A549 treated with Mapracorat at 1 μM for 4 hours (cell line): ENCODE data around the gene USP21. TPM values are rescaled to one million over a fixed set of nuclear protein-coding genes. Genes with fewer than 3 reads are reported as not detected.

Experiments used
- total RNA-seq: library from RNA; stranded (reverse); fragments of 200-300 nt; extraction: Qiagen RNA extraction; gene quantifications from 5 replicates; pipeline ENCODE4 v1.2.3, GENCODE V29; 2022

The USP21 gene, protein sequence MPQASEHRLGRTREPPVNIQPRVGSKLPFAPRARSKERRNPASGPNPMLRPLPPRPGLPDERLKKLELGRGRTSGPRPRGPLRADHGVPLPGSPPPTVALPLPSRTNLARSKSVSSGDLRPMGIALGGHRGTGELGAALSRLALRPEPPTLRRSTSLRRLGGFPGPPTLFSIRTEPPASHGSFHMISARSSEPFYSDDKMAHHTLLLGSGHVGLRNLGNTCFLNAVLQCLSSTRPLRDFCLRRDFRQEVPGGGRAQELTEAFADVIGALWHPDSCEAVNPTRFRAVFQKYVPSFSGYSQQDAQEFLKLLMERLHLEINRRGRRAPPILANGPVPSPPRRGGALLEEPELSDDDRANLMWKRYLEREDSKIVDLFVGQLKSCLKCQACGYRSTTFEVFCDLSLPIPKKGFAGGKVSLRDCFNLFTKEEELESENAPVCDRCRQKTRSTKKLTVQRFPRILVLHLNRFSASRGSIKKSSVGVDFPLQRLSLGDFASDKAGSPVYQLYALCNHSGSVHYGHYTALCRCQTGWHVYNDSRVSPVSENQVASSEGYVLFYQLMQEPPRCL
- total RNA-seq: 16.9 to 25.7 TPM (median 21.1 TPM) in 5 replicates

DNA sequence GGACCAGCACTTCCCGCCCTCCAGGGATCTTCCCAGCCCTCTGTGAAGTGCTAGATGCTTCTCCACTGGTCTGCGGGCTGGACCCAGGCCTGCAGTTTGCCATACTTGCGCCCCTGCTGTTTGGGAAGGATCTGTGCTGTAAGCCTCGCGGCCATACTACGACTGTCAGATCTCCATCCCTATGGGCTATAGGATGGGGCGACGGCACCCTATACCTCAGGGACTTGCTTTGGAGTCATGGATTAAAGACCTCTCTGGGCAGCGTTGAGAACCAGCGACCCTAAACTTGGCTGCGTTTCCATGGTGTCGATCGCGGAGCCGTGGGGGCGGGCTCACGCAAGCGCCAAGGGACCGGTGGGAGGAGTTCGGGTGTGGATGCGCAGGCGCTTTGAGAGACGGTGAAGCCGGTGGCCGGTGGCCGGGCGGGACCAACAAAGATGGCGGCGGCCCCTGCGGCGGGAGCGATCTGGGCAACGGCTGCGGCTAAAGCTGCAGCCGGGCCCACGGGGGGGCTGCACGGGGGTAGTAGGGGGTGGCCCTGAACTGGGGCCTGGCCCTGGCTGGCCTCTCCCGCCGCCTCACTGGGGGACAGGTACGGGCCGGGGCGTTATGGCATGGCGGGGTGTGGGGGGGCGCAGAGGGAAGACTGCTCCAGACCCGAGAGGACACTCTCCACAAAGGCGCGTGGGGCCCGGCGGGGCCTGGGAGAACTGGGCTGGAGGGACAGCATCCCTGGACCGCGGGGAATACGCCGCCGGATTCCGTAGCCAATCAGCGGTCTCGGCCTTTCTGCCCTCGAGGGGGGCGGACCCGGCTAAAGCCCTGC is at the start of gene USP21:
USP21 (plus strand) TSS at position 414 of the 826 bp plus-strand sequence. CDS start 1,141 bp downstream, outside the sequence.

DNA sequence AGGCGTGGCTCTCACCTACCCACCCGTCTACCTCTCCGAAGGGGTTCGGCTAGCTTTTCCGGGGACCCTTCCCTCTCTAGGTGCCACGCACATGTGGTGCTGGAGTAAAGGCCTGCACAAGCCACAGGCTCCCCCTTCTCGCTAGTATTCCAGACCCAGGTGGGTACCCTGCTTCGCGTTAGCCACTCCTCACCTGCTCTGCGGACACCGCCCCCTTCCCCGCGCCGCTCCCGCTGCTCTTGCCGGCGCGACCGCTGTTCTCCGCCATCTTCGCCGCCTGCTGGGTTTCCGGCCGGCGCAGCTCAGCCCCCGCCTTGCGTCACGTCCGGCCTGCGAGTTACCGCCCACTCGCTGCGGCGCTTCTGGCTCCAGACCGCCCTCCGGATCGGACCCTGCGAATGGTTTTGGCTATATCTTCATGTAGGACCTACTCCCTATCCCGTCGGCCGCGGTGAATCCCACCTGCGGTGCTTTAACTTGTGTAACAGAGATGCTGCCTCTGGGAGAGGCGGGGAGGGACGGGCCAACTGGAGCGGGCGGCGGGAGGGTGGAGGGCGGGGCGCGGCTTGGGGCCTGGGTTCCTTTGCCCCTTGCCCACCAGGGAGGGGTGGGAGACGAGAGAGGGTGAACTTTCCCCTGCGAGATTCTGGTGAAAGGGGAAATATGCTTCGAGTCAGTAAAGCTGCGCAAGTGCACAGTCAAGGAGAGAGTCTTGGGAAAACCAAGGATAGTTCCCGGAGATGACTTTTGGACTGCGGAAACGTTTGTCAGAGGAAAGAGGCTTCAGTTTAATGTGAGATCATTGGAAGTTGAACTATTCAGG is 41.3 kb upstream of the USP21 start, which contains the start of the genes NIT1 and PFDN2:
NIT1 (plus strand) TSS at position 347 of the 823 bp plus-strand sequence; CDS start at position 419, 72 bp downstream.
PFDN2 (minus strand) TSS at position 279 of the 823 bp plus-strand sequence; CDS start at position 268, 11 bp downstream.

DNA sequence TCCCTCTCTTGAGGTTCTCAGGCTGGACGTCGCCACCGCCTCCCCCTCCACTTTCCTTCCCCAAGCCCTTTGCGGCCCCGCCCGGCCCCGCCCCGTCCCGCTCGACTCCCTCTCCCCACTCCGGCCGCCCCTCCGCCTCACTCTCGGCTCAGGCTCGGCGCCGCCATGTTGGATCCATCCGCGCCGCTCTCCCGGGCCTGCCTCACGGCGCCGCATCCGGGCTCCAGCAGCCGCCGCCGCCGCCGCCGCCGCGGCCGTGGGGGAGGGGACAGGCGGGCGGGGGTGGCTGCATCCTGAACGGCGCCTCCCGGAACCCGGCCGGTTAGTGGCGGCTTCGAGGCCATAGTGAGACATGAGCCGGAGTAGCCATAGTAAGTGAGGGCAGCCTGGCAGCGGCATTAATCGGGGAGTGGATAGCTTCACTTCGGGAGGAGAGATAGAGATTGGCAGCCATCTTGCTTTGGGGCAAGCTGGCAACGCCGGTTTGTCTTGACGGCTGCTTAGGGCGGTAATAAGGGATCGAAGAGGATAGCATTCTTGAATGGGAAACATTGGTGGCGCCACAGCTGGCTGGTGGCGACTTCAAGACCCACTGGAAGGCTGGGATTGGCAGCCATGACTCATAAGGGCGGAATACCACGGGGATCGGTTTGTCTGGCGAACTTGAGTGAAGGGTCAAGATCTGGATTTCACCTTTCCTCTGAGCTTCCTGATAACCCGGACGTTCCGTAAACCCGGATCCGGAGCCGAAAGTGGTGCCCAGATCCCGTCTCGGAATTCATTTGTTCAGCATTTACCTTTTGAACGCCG is 26.7 kb upstream of the USP21 start, which contains the start of gene DEDD:
DEDD (minus strand) TSS at position 258 of the 810 bp plus-strand sequence. CDS start 8,205 bp downstream, outside the sequence.

DNA sequence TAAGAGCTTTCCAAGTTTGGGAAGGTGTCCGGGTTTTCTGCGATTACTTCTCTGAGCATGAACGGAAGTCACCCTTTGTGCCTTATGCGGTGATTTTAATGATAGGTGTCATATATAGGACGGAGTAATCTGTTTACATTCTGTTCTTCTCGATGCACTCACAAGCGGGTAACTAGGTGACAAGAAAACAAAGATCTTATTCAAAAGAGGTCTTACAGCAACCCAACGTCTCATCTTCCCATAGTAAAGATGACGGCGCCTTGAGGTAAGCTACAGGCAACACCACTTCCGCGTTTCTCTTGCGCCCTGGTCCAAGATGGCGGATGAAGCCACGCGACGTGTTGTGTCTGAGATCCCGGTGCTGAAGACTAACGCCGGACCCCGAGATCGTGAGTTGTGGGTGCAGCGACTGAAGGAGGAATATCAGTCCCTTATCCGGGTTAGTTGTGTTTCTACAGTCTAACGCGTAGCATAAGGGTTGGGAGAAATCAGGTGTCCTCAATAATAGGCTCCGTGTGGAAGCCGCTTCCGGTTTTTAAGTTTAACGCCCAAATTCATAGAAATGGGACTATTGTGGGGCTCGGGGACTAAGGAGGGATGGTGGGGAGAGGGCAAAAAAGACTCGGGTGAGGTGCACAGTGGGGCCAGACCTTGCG is 5.5 kb upstream of the USP21 start, which contains the start of gene UFC1:
UFC1 (plus strand) TSS at position 297 of the 656 bp plus-strand sequence; CDS start at position 317, 20 bp downstream.

DNA sequence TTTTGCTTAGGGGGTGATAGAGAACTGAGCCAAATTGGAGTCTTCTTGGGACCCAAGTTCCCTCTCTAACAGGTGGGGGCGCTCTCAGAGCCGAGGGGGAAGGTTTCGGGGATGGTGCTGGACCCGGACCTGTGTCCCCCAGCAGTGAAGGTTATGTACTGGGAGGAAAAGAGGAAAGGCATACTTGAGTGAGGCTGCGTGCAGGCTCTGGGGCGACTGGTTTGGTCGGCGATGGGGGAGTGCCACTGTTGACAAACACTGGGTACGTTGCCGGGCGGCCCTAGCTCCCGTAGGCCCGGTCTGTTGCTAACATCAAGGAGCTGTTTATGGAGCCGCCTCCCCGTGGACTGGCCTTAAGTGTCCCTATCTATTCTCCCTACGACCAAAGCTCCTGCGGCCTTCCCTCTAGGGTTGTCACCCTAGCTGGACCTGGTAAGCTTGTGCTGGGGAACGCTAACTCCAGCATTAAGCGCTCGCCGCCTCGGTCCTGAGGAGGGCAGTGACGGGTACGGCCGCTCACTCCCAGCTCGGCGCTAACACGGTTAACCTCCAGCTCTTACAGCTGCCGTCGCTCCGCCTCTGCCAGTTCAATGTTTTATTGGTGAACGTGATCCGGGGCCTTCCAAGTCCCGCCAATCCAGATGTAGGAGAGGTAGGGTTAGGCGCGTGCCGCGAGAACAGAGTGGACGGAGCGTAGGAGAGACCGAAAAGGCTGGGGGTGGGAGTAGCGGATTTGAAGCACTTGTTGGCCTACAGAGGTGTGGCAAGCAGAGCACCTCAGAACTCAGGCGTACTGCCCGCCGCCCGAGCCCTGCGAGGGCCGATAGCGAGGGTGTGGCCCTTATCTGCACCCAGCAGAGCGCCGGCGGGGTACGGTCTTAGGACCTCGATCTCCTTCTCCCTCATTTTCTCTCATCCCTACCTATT is 6.7 kb downstream of the USP21 start, which contains the start of gene PPOX:
PPOX (plus strand) TSS at position 685 of the 927 bp plus-strand sequence. CDS start 422 bp downstream, outside the sequence.

DNA sequence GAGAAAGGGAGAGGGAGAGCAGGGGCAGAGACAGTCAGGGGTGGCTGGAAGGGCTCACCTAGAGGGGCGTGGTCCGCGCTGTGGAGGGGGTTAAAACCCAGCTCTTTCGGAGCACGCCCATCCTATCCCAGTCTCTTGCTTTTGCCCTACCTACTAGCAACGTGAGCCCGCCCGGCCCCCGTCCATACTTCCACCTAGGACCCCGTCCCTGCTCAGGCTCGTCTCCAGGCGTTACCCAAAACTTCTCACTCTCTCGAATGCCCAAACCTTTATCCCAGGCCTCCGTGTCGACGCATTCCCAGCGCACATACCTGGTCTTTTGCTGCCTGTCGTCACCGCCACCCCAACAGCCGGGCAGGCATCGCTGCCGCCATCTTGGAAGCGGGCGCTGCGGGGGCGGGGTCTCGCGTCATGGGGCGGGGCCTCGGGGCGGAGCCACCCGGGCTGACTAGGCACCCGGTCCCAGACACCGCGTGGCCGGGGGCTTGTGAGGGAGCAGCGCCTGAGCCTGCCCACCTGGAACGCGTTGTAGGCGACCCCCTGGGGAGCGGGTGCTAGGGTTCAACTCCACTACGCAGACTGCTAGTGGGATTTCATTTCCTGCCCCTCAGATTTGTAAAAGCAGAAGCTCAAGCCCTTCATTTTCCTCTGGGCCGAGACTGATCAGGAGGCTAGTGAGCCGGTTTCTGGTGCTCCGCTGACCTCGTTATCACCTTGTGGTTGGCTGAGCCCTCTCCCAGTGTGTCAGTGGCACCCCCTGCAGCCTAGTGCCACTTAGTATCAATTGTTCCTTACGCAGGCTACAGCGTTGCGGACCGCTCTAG is 18.0 kb downstream of the USP21 start, which contains the start of gene B4GALT3:
B4GALT3 (minus strand) TSS at position 396 of the 824 bp plus-strand sequence. CDS start 1,447 bp downstream, outside the sequence.

DNA sequence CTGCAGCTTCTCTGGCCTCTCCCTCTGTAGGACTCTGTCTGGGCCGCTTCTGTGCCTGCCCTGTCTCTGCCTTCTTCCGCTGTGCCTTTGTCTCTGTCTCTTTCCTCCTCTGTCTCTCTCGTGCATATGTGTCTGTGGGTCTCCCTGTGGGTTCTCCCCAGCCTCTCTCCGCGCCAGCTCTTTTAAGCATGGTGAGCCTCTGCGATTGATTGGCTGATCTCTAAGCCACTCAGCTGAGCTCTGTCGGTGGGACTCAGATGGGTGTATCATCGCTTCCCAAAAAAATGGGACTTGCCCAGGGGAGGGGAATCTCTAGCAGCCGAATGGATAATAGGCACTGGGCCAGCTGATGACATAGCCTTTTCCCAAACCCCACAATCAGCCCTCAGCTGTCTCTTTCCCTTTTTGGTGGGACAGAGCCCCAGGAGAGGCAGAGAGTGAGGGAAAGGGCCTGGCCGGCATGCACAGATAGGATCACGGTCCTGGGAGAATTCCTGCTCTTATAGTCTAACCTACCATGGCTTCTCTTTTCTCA is 39.7 kb downstream of the USP21 start, which contains the start of gene ADAMTS4:
ADAMTS4 (minus strand) TSS at position 158 of the 535 bp plus-strand sequence. CDS start 427 bp downstream, outside the sequence.

DNA sequence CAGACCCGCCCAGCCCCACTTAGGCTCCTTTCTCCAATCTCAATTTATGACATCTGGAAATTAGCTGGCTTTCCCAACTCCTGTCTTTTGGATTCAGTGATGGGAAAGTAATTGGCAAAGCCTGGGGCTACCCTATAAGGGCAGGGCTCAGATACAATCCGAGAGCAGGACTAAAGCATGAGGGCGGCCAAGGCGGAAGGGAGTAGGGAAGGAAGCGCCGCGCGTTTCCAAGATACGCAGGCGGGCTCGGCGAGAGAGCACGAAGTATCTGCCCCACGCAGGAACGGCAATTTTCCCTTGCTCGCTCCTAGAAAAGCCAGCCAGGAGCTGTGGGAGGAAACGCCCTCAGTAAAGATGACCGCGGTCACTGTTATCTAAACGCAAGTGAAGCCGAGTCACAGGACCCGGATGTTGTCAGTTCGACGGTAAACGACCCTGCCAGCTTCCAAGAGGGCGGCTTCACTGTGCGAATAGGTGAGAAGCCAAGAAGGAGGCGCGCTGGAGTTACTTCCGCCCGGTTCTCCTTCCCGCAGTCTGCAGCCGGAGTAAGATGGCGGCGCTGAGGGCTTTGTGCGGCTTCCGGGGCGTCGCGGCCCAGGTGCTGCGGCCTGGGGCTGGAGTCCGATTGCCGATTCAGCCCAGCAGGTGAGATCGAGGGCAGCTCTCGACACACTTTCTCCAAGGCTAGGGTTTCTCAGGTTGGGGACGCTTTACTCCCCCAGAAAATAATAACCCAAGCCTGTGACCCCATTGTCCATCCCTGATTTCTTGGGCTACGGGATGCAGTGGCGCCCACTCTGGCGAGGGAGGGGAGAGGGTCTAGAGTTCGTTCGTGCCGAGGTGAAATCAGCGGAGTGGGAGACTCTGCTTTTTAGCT is 42.8 kb downstream of the USP21 start, which contains the start of gene NDUFS2:
NDUFS2 (plus strand) TSS at position 532 of the 877 bp plus-strand sequence; CDS start at position 551, 19 bp downstream.

DNA sequence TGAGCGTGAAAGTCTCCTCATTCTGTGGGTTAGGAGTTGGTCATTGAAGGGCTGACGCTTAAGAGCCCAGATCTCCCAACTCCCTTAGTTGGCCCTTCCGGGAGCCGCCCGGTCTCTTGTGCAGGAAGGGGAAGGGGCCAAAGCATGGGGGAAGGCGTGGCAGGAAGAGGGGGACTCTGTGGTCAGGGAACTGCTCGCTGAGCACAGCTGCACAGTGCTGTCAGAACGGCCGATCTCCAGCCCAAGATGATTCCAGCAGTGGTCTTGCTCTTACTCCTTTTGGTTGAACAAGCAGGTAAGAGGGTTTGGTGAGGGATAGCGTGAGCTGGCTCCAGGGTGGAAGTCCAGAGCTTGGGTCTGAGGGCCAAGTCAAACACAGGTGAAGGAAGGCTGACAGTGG is 55.8 kb downstream of the USP21 start, which contains the start of gene FCER1G:
FCER1G (plus strand) TSS at position 220 of the 400 bp plus-strand sequence; CDS start at position 247, 27 bp downstream.

Other genes with a start within 250 kb of the USP21 start
- 0.55 to 0.85 TPM (median 0.62 TPM) in 5 replicates for gene ITLN2, start 204.7 kb upstream of the USP21 start, total RNA-seq
- 50.8 to 59.9 TPM (median 55.2 TPM) in 5 replicates for gene F11R, start 138.3 kb upstream of the USP21 start, total RNA-seq
- gene TSTD1, start 120.5 kb upstream of the USP21 start, total RNA-seq: 0.25 TPM in 2 of 5 replicates, not detected in the others
- gene USF1, start 113.5 kb upstream of the USP21 start, total RNA-seq: 44.5 to 55.8 TPM (median 49.0 TPM) in 5 replicates
- 0.06 to 0.14 TPM (median 0.07 TPM) in 5 replicates for gene ARHGAP30, start 89.6 kb upstream of the USP21 start, total RNA-seq
- 1.5 to 2.2 TPM (median 1.9 TPM) in 5 replicates for gene NECTIN4, start 69.9 kb upstream of the USP21 start, total RNA-seq
- 1.0 to 2.7 TPM (median 1.5 TPM) in 5 replicates for gene KLHDC9, start 61.1 kb upstream of the USP21 start, total RNA-seq
- gene PFDN2, start 41.5 kb upstream of the USP21 start, total RNA-seq: 95.5 to 125 TPM (median 108 TPM) in 5 replicates
- 29.0 to 32.1 TPM (median 29.6 TPM) in 5 replicates for gene NIT1, start 41.4 kb upstream of the USP21 start, total RNA-seq
- gene DEDD, start 26.8 kb upstream of the USP21 start, total RNA-seq: 29.6 to 36.1 TPM (median 32.2 TPM) in 5 replicates
- gene UFC1, start 5.5 kb upstream of the USP21 start, total RNA-seq: 81.6 to 150 TPM (median 92.8 TPM) in 5 replicates
- gene PPOX, start 6.9 kb downstream of the USP21 start, total RNA-seq: 12.2 to 19.4 TPM (median 15.1 TPM) in 5 replicates
- gene B4GALT3, start 18.0 kb downstream of the USP21 start, total RNA-seq: 20.4 to 27.7 TPM (median 25.8 TPM) in 5 replicates
- gene ADAMTS4, start 39.6 kb downstream of the USP21 start, total RNA-seq: 0.02 TPM in 1 of 5 replicates, not detected in the others
- gene NDUFS2, start 42.9 kb downstream of the USP21 start, total RNA-seq: 77.6 to 93.0 TPM (median 83.3 TPM) in 5 replicates
- gene FCER1G, start 55.8 kb downstream of the USP21 start, total RNA-seq: 0.28 to 0.54 TPM (median 0.34 TPM) in 3 of 5 replicates, not detected in the others
- gene APOA2, start 64.1 kb downstream of the USP21 start, total RNA-seq: not detected in 5 replicates
- gene TOMM40L, start 66.6 kb downstream of the USP21 start, total RNA-seq: 10.0 to 12.8 TPM (median 11.8 TPM) in 5 replicates
- not detected in 5 replicates for gene NR1I3, start 78.7 kb downstream of the USP21 start, total RNA-seq
- gene PCP4L1, start 99.2 kb downstream of the USP21 start, total RNA-seq: not detected in 5 replicates
- 0.09 to 0.43 TPM (median 0.27 TPM) in 4 of 5 replicates, not detected in the other for gene MPZ, start 150.5 kb downstream of the USP21 start, total RNA-seq
- 236 to 250 TPM (median 242 TPM) in 5 replicates for gene SDHC, start 154.9 kb downstream of the USP21 start, total RNA-seq
- 0.19 to 0.32 TPM (median 0.24 TPM) in 3 of 5 replicates, not detected in the others for gene CFAP126, start 208.4 kb downstream of the USP21 start, total RNA-seq